ENCODE results near the gene HELB. TPM values are rescaled to one million over a fixed set of nuclear protein-coding genes. Genes with fewer than 3 reads are reported as not detected.

Gene HELB
- total and polyA plus RNA-seq, 10 of the 15 experiments (the other 5 are each of a cell fraction or from before 2014, with no cell fraction given): 0.58 to 10.0 (median 4.4) TPM

- peak; percentile 7 for DNase-seq (ENCODE audit: low read depth, low spot score)
- Histone ChIP-seq H3K36me3 (ENCODE audit: control insufficient read depth in 2 of 2, insufficient read depth in 2 of 2, low read length in 1 of 2) (no peaks in the 10 kb centered on the region), H3K27ac (ENCODE audit: control insufficient read depth, insufficient read depth) (peak overlapping the region; percentile 20; the same call in 1 of the 2 replicates), H4K20me1 (ENCODE audit: control insufficient read depth, insufficient read depth) (no peaks in the 10 kb centered on the region), H3K4me3 (no peak overlapping the region), H3K4me2 (ENCODE audit: control insufficient read depth, insufficient read depth) (0 out of 2 replicates have a peak overlapping the region, but pooled peaks have one; percentile 12), H2AFZ (ENCODE audit: control insufficient read depth, low read depth, low read length) (peak overlapping the region; percentile 1), H3K79me2 (ENCODE audit: control insufficient read depth, insufficient read depth, low read length) (no peaks in the 10 kb centered on the region), H3K9ac (ENCODE audit: control insufficient read depth, insufficient read depth, low read length) (no peak overlapping the region), H3K27me3 (replicated peaks in 1 of 2; ENCODE audit: control insufficient read depth in 2 of 2, insufficient read depth in 2 of 2, low read length in 1 of 2) (no peaks in the 10 kb centered on the region), H3K9me3 (replicated peaks; ENCODE audit: control insufficient read depth, insufficient read depth, low read length) (no peaks in the 10 kb centered on the region), H3K4me1 (ENCODE audit: control insufficient read depth, insufficient read depth, low read length) (peaks cover 12% of the 10 kb centered on the region)
- intact Hi-C loops (cut with micrococcal nuclease; ENCODE audit: unreplicated experiment) (loop anchor here (5.0 to 10.0 kb wide), 2 partner anchors 424 to 596 kb away; no protein-coding TSS in a partner anchor), in situ Hi-C loops (cut with MboI) (loop anchor here (5.0 kb wide), 1 partner anchor 139 kb away; no protein-coding TSS in a partner anchor)
- no peak for FAIRE-seq
- ChIA-PET CTCF (interaction anchor here (1.2 to 4.2 kb wide), 8 partner anchors 11 to 440 kb away, joined by 3 to 26 read pairs (median 7); partner anchors contain the start of gene HELB), RAD21 (ENCODE audit: unreplicated experiment) (interaction anchor here (0.9 to 2.5 kb wide), 4 partner anchors 22 to 424 kb away, joined by 3 to 10 read pairs (median 6); partner anchors contain the start of gene TMBIM4), SMC1A (ENCODE audit: uncharacterized antibody, unreplicated experiment) (interaction anchor here (0.6 to 2.7 kb wide), 5 partner anchors 8 to 140 kb away, joined by 3 to 13 read pairs (median 5); partner anchors contain the start of gene TMBIM4), POLR2A (interaction anchor here (0.6 to 1.2 kb wide), 2 partner anchors 31 to 948 kb away, joined by 3 read pairs; no protein-coding TSS in a partner anchor)
- BruUV-seq (replicated peaks): no TSS peak
- 50% methylated on average over 3 of the region's 3 CpGs for WGBS (ENCODE audit: insufficient coverage, insufficient replicate concordance, low lambda C conversion rate, missing lambda C conversion rate)
- ATAC-seq: peak; percentile 80
- TF ChIP-seq MEF2B (IDR thresholded peaks at IDR 0.05; ENCODE audit: partially characterized antibody, poor library complexity, severe bottlenecking) (no peak), MYC (IDR thresholded peaks at IDR 0.05; ENCODE audit: insufficient read depth, insufficient read length, insufficient replicate concordance, low read length, severe bottlenecking) (no peak), ATF7 (IDR thresholded peaks at IDR 0.05; ENCODE audit: low read depth) (0 out of 2 replicates have a peak, but pooled peaks have one; percentile 22), RB1 (IDR thresholded peaks at IDR 0.05; ENCODE audit: borderline replicate concordance) (no peak), IKZF1 (conservative IDR thresholded peaks at IDR 0.05) (peak; percentile 67; the same call in 1 of the 2 replicates), RBBP5 (conservative IDR thresholded peaks at IDR 0.05) (no peak), ZNF592 (IDR thresholded peaks at IDR 0.05) (no peak), DPF2 (IDR thresholded peaks at IDR 0.05) (0 out of 2 replicates have a peak, but pooled peaks have one; percentile 35), MTA3 (IDR thresholded peaks at IDR 0.05; ENCODE audit: borderline replicate concordance, low read length) (0 out of 2 replicates have a peak, but pooled peaks have one; percentile 9), NFIC (IDR thresholded peaks at IDR 0.05; ENCODE audit: low read depth, low read length) (peak; percentile 42; the same call in 1 of the 2 replicates), ESRRA (IDR thresholded peaks at IDR 0.05; ENCODE audit: low read length) (no peak), MTA2 (IDR thresholded peaks at IDR 0.05; ENCODE audit: low read depth) (peak; percentile 21; the same call in 1 of the 2 replicates), SPI1 (IDR thresholded peaks at IDR 0.05; ENCODE audit: borderline replicate concordance, insufficient read depth, low read depth, low read length) (peak; percentile 89), BCL3 (IDR thresholded peaks at IDR 0.05; ENCODE audit: borderline replicate concordance, insufficient read depth, low read depth, low read length, poor library complexity, severe bottlenecking) (no peak), POLR2AphosphoS2 (IDR thresholded peaks at IDR 0.05; ENCODE audit: low read depth, low read length) (no peak), TCF3 (IDR thresholded peaks at IDR 0.05; ENCODE audit: borderline replicate concordance, insufficient read depth, low read depth, low read length) (no peak), BCL11A (IDR thresholded peaks at IDR 0.05; ENCODE audit: low read depth, low read length) (no peak)
Measured at GRCh38 chr12:66268562-66268961, 33.7 kb upstream of the HELB start.
